H9 (cell line): Measurements from ENCODE around the gene POU6F2. TPM values are rescaled to one million over a fixed set of nuclear protein-coding genes. Genes with fewer than 3 reads are reported as not detected.

Source experiments
- DNase-seq: peaks from one replicate; pipeline ENCODE4 v3.0.0-alpha.2; 2017
- H2AFZ ChIP-seq: one replicate; pipeline ENCODE4 v1.6.1; 2013; ENCODE audit warnings: mild to moderate bottlenecking, low read length, control low read depth, moderate library complexity
- H2AK5ac ChIP-seq: 2 replicates; pipeline ENCODE4 v1.6.1; 2013; ENCODE audit warnings: low read length, control low read depth, mixed read lengths; ENCODE audit not compliant: insufficient read length
- H2BK120ac ChIP-seq: one replicate; pipeline ENCODE4 v1.6.1; 2013; ENCODE audit warnings: low read depth, mild to moderate bottlenecking, low read length, control low read depth, inconsistent platforms; ENCODE audit not compliant: poor library complexity, severe bottlenecking
- H2BK12ac ChIP-seq: 2 replicates; pipeline ENCODE4 v1.6.1; 2013; ENCODE audit warnings: low read length, control low read depth, mixed read lengths, low read depth; ENCODE audit not compliant: insufficient read length
- H2BK15ac ChIP-seq: 2 replicates; pipeline ENCODE4 v1.6.1; 2013; ENCODE audit warnings: low read depth, low read length, control low read depth
- H2BK20ac ChIP-seq: one replicate; pipeline ENCODE4 v1.6.1; 2013; ENCODE audit warnings: low read depth, mild to moderate bottlenecking, low read length, control low read depth, inconsistent platforms; ENCODE audit not compliant: poor library complexity, severe bottlenecking
- H2BK5ac ChIP-seq: 2 replicates; pipeline ENCODE4 v1.6.1; 2013; ENCODE audit warnings: low read length, control low read depth, mixed read lengths; ENCODE audit not compliant: insufficient read length
- H3K14ac ChIP-seq: 2 replicates; pipeline ENCODE4 v1.6.1; 2013; ENCODE audit warnings: low read length, control low read depth; ENCODE audit not compliant: insufficient read depth
- H3K18ac ChIP-seq: 2 replicates; pipeline ENCODE4 v1.6.1; 2013; ENCODE audit warnings: low read depth, mild to moderate bottlenecking, mixed read lengths, low read length, control low read depth; ENCODE audit not compliant: insufficient read length
- H3K23ac ChIP-seq: 2 replicates; pipeline ENCODE4 v1.6.1; 2013; ENCODE audit warnings: low read length, control low read depth, mixed read lengths, low read depth; ENCODE audit not compliant: insufficient read length
- H3K23me2 ChIP-seq: 2 replicates; pipeline ENCODE4 v1.6.1; 2013; ENCODE audit warnings: low read depth, mild to moderate bottlenecking, mixed read lengths, low read length, control low read depth; ENCODE audit not compliant: insufficient read length, poor library complexity, severe bottlenecking
- H3K27ac ChIP-seq: 2 replicates; pipeline ENCODE4 v1.5.1; 2013; ENCODE audit warnings: low read length, control low read depth, mixed read lengths, low read depth; ENCODE audit not compliant: insufficient read length
- H3K27me3 ChIP-seq: 2 replicates; pipeline ENCODE4 v1.6.1; 2013; ENCODE audit warnings: low read length, control low read depth, inconsistent platforms; ENCODE audit not compliant: insufficient read depth
- H3K4ac ChIP-seq: 2 replicates; pipeline ENCODE4 v1.6.1; 2013; ENCODE audit warnings: low read depth, mild to moderate bottlenecking, control low read depth, inconsistent platforms, low read length, moderate library complexity
- H3K4me1 ChIP-seq: 2 replicates; pipeline ENCODE4 v1.6.1; 2013; ENCODE audit warnings: low read length, control low read depth, inconsistent platforms; ENCODE audit not compliant: insufficient read depth
- H3K4me2 ChIP-seq: 2 replicates; pipeline ENCODE4 v1.6.1; 2013; ENCODE audit warnings: low read length, control low read depth, mixed read lengths; ENCODE audit not compliant: insufficient read length, insufficient read depth
- H3K56ac ChIP-seq: 2 replicates; pipeline ENCODE4 v1.6.1; 2013; ENCODE audit warnings: low read depth, mild to moderate bottlenecking, mixed read lengths, low read length, control low read depth; ENCODE audit not compliant: insufficient read length
- H3K79me1 ChIP-seq: 2 replicates; pipeline ENCODE4 v1.6.1; 2013; ENCODE audit warnings: low read depth, mild to moderate bottlenecking, moderate library complexity, low read length, control low read depth, inconsistent platforms; ENCODE audit not compliant: insufficient read depth, poor library complexity, severe bottlenecking
- H3K79me2 ChIP-seq: 2 replicates; pipeline ENCODE4 v1.6.1; 2013; ENCODE audit warnings: low read length, control low read depth, inconsistent platforms; ENCODE audit not compliant: insufficient read depth
- H3K9ac ChIP-seq: 2 replicates; pipeline ENCODE4 v1.6.1; 2013; ENCODE audit warnings: low read length, control low read depth, mixed read lengths; ENCODE audit not compliant: insufficient read length; ENCODE audit errors: extremely low read depth
- H3K9me3 ChIP-seq: one replicate; pipeline ENCODE4 v1.6.1; 2013; ENCODE audit warnings: low read depth, low read length, inconsistent platforms; ENCODE audit not compliant: control insufficient read depth
- H3T11ph ChIP-seq: one replicate; pipeline ENCODE4 v1.6.1; 2013; ENCODE audit warnings: mild to moderate bottlenecking, low read length, control low read depth, inconsistent platforms
- H4K20me1 ChIP-seq: one replicate; pipeline ENCODE4 v1.6.1; 2013; ENCODE audit not compliant: control insufficient read depth, insufficient read length, insufficient read depth
- H4K5ac ChIP-seq: 2 replicates; pipeline ENCODE4 v1.6.1; 2013; ENCODE audit warnings: low read depth, mild to moderate bottlenecking, mixed read lengths, low read length, control low read depth; ENCODE audit not compliant: insufficient read length
- H4K8ac ChIP-seq: replicated peaks from 2 replicates; pipeline ENCODE4 v1.6.1; 2013; ENCODE audit warnings: low read length, control low read depth, mixed read lengths, low read depth; ENCODE audit not compliant: insufficient read length
- H4K91ac ChIP-seq: 2 replicates; pipeline ENCODE4 v1.6.1; 2013; ENCODE audit warnings: low read depth, mild to moderate bottlenecking, moderate library complexity, mixed read lengths, low read length, control low read depth; ENCODE audit not compliant: insufficient read length
- H3K27ac Mint-ChIP-seq, 3 experiments: 2 replicates in 2 of 3; 3 replicates in 1 of 3; pipeline ENCODE4 v1.8.0; 2020 to 2021; ENCODE audit warnings: mixed read lengths in 3 of 3, mild to moderate bottlenecking in 1 of 3, moderate library complexity in 1 of 3
- H3K27me3 Mint-ChIP-seq: 2 replicates; pipeline ENCODE4 v1.8.0; 2021; ENCODE audit warnings: low read depth, mild to moderate bottlenecking, moderate library complexity, mixed read lengths
- H3K36me3 Mint-ChIP-seq, 3 experiments: 2 replicates in 2 of 3; 3 replicates in 1 of 3; pipeline ENCODE4 v1.8.0; 2020 to 2021; ENCODE audit warnings: low read depth in 3 of 3, mixed read lengths in 3 of 3; ENCODE audit not compliant: insufficient read depth in 1 of 3
- H3K4me1 Mint-ChIP-seq, 2 experiments: 2 replicates each; pipeline ENCODE4 v1.8.0; 2020; ENCODE audit warnings: mixed read lengths in 2 of 2
- H3K4me3 Mint-ChIP-seq, 2 experiments: 2 replicates in 1 of 2; 3 replicates in 1 of 2; pipeline ENCODE4 v1.8.0; 2020 to 2021; ENCODE audit warnings: mild to moderate bottlenecking in 2 of 2, mixed read lengths in 2 of 2, moderate library complexity in 1 of 2
- H3K9me3 Mint-ChIP-seq, 2 experiments: 2 replicates in 1 of 2; 3 replicates in 1 of 2; pipeline ENCODE4 v1.8.0; 2020; ENCODE audit warnings: mild to moderate bottlenecking in 2 of 2, mixed read lengths in 2 of 2, moderate library complexity in 1 of 2
- CTCF ChIP-seq: fragments of 200-600 bp; sonication (generic); conservative IDR thresholded peaks from 3 replicates; pipeline ENCODE4 v1.8.0; 2021; ENCODE audit warnings: antibody characterized with exemption, mild to moderate bottlenecking
- WGBS: extraction: QIAGEN DNeasy Blood & Tissue Kit; methylation state at CpG from one replicate; pipeline ENCODE4 v1.1.7; 2013; ENCODE audit warnings: missing lambda C conversion rate, low lambda C conversion rate, mixed read lengths; ENCODE audit not compliant: insufficient read length; ENCODE audit errors: extremely low coverage; 5-methylcytosine and 5-hydroxymethylcytosine counted together
- total RNA-seq: library from RNA; stranded (reverse); gene quantifications from 2 replicates; pipeline ENCODE4 v1.2.1, GENCODE V29; 2021

POU6F2 gene
- total RNA-seq, 1 experiment from 2014 or later: 1.9 TPM

GRCh38 chr7:39342763-39343162 lies 365.1 kb downstream of the POU6F2 start:
- TF ChIP-seq CTCF: no peak
- H3K56ac ChIP-seq: no peak overlapping the region

More at GRCh38 chr7:39342763-39343162, 365.1 kb downstream of the POU6F2 start:
- H3K36me3 Mint-ChIP-seq: no peaks in the 10 kb centered on the region
- no peak overlapping the region for H3K4me2 ChIP-seq
- DNase-seq: no peak
- no peak overlapping the region for H2BK15ac ChIP-seq
- no CpG with 5 or more reads among the region's 3 CpGs for WGBS
- no peak overlapping the region for H2BK5ac ChIP-seq
- H3K9me3 ChIP-seq: no peaks in the 10 kb centered on the region
- H3K9ac ChIP-seq: no peak overlapping the region
- no peak overlapping the region for H4K5ac ChIP-seq
- no peak overlapping the region for H3K18ac ChIP-seq
- no peaks in the 10 kb centered on the region for H4K20me1 ChIP-seq
- no peak overlapping the region for H2BK12ac ChIP-seq
- no peak overlapping the region for H2AK5ac ChIP-seq
- no peak overlapping the region for H4K91ac ChIP-seq
- peaks cover 1% of the 10 kb centered on the region; the same call in 1 of the 2 replicates for H3K27me3 Mint-ChIP-seq
- no peak overlapping the region; a peak in 1 of 7 replicates for H3K27ac Mint-ChIP-seq
- H3K4me1 Mint-ChIP-seq: peaks cover 9 to 11% of the 10 kb centered on the region in 2 experiments; a peak in 3 of 4 replicates
- no peak overlapping the region for H3K14ac ChIP-seq
- no peak overlapping the region for H3T11ph ChIP-seq
- H4K8ac ChIP-seq: no peak overlapping the region
- no peaks in the 10 kb centered on the region for H3K79me2 ChIP-seq
- no peak overlapping the region for H2AFZ ChIP-seq
- no peak overlapping the region for H2BK120ac ChIP-seq
- peaks cover 2% of the 10 kb centered on the region; the same call in 1 of the 2 replicates for H3K27me3 ChIP-seq
- no peak overlapping the region for H2BK20ac ChIP-seq
- H3K4me1 ChIP-seq: peaks cover 3% of the 10 kb centered on the region
- H3K27ac ChIP-seq: no peak overlapping the region
- H3K4me3 Mint-ChIP-seq: no peak overlapping the region
- no peaks in the 10 kb centered on the region for H3K23me2 ChIP-seq
- H3K9me3 Mint-ChIP-seq: no peaks in the 10 kb centered on the region
- H3K23ac ChIP-seq: no peak overlapping the region
- no peaks in the 10 kb centered on the region for H3K79me1 ChIP-seq
- no peak overlapping the region for H3K4ac ChIP-seq
